Psoas muscle (tissue), 8 donors: ENCODE results near the gene LPP. TPM values are rescaled to one million over a fixed set of nuclear protein-coding genes. Genes with fewer than 3 reads are reported as not detected.

Source experiments
- ATAC-seq, 4 donors: fragments of 200-7000 bp; cut with Tn5 transposase; one replicate each; pipeline ENCODE4 v1.9.1; 2020; ENCODE audit warnings: moderate library complexity in 3 of 4, mild to moderate bottlenecking in 2 of 4
- DNase-seq, 2 donors: peaks; one replicate each; pipeline ENCODE4 v3.0.0-alpha.2; 2020
- H3K27ac ChIP-seq: fragments of 200-600 bp; one replicate; pipeline ENCODE4 v1.8.0; 2022
- H3K27me3 ChIP-seq, 3 donors: fragments of 200-600 bp in 1 of 3; one replicate each; pipeline versions ENCODE4 v1.6.1 to v1.8.0; 2013 to 2022; ENCODE audit warnings: low read length in 2 of 3, mild to moderate bottlenecking in 2 of 3, moderate library complexity in 1 of 3; ENCODE audit not compliant: insufficient read depth in 3 of 3
- H3K36me3 ChIP-seq, 2 donors: fragments of 200-600 bp in 1 of 2; one replicate each; pipeline versions ENCODE4 v1.6.1 to v1.8.0; 2013 to 2022; ENCODE audit warnings: low read depth in 1 of 2, mild to moderate bottlenecking in 1 of 2, moderate library complexity in 1 of 2; ENCODE audit not compliant: insufficient read depth in 1 of 2
- H3K4me1 ChIP-seq: fragments of 200-600 bp; one replicate; pipeline ENCODE4 v1.8.0; 2022
- H3K4me3 ChIP-seq: fragments of 200-600 bp; one replicate; pipeline ENCODE4 v1.8.0; 2022; ENCODE audit warnings: mild to moderate bottlenecking
- H3K9me3 ChIP-seq: fragments of 200-600 bp; one replicate; pipeline ENCODE4 v1.8.0; 2022
- WGBS, 3 donors: extraction: QIAGEN DNeasy Blood & Tissue Kit; methylation state at CpG; one replicate each; pipeline versions ENCODE4 v1.1.6 to v1.1.7; 2013; 5-methylcytosine and 5-hydroxymethylcytosine counted together
- intact Hi-C, 2 donors: fragments of 100-400 bp; cut with DNase I; formaldehyde crosslinking; loops; one replicate each; pipeline versions ENCODE4 v1.11.0 to v1.14.2; 2022
- polyA plus RNA-seq, 3 donors: library from polyadenylated mRNA; stranded (reverse); fragments of 200-250 nt; gene quantifications; one replicate each; pipeline ENCODE4 v1.2.3, GENCODE V29; 2013
- total RNA-seq, 4 donors: library from RNA; stranded (reverse); fragmentation: NEBNext Ultra II Directional in 2 of 4; extraction: Animal tissue kit (Norgen Biotek cat#: 25700) in 2 of 4; gene quantifications; one replicate each; pipeline versions ENCODE4 v1.2.1 to v1.2.4, GENCODE V29; 2021 to 2023
- TF ChIP-seq, protein P1 (sequence below): fragments of 200-600 bp; IDR thresholded peaks from one replicate; pipeline ENCODE4 v1.8.0; 2022; ENCODE audit warnings: antibody characterized with exemption
- donor health status: healthy with polysubstance abuse.
- donor health status: DM: no; HTN: no; CAD: no; lungs with moderate emphysema.
- donor health status: Bipolar disorder and iron deficiency.
- donor health status: healthy.
- donor health status: DM: yes; HTN: yes; CAD: no.
- donor health status: DM: no; HTN: no; CAD: no.
- donor health status: DM: no; HTN: no; CAD: no.
- donor health status: DM: yes; HTN: yes; CAD: no.

LPP gene
- total and polyA plus RNA-seq, 7 donors = 2.6 to 80.3 (median 42.8) TPM

GRCh38 chr3:188761964-188762363 lies 608.0 kb downstream of the LPP start:
- Histone ChIP-seq H3K36me3 (no peaks in the 10 kb centered on the region), H3K4me1 (peaks cover 33% of the 10 kb centered on the region), H3K27me3 (no peaks in the 10 kb centered on the region), H3K27ac (peak overlapping the region; percentile 36), H3K4me3 (no peak overlapping the region), H3K9me3 (no peaks in the 10 kb centered on the region)
- DNase-seq = no peak
- WGBS, 3 donors = 86 to 97% (median 89%) methylated on average over 3 of the region's 3 CpGs
- intact Hi-C loops = no loop called here
- ATAC-seq = peak in 1 of 4 donors; percentile 7
- TF ChIP-seq, protein P1, sequence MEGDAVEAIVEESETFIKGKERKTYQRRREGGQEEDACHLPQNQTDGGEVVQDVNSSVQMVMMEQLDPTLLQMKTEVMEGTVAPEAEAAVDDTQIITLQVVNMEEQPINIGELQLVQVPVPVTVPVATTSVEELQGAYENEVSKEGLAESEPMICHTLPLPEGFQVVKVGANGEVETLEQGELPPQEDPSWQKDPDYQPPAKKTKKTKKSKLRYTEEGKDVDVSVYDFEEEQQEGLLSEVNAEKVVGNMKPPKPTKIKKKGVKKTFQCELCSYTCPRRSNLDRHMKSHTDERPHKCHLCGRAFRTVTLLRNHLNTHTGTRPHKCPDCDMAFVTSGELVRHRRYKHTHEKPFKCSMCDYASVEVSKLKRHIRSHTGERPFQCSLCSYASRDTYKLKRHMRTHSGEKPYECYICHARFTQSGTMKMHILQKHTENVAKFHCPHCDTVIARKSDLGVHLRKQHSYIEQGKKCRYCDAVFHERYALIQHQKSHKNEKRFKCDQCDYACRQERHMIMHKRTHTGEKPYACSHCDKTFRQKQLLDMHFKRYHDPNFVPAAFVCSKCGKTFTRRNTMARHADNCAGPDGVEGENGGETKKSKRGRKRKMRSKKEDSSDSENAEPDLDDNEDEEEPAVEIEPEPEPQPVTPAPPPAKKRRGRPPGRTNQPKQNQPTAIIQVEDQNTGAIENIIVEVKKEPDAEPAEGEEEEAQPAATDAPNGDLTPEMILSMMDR = no peak

- no peak overlapping the region for H3K27ac ChIP-seq
- H3K4me1 ChIP-seq = peaks cover 26% of the 10 kb centered on the region
- H3K9me3 ChIP-seq = no peaks in the 10 kb centered on the region
- H3K27me3 ChIP-seq = no peaks in the 10 kb centered on the region
- intact Hi-C loops = no loop called here
- TF ChIP-seq, protein P1 = no peak
- WGBS, 3 donors = 92 to 100% (median 100%) methylated on average over 1 of the region's 1 CpG
- ATAC-seq = peak in 1 of 4 donors; percentile 18
- no peaks in the 10 kb centered on the region for H3K36me3 ChIP-seq
- DNase-seq = no peak
- no peak overlapping the region for H3K4me3 ChIP-seq
These were observed 610.7 kb downstream of the LPP start for GRCh38 chr3:188764609-188765008.

GRCh38 chr3:188769831-188770230 lies 615.9 kb downstream of the LPP start:
- no peaks in the 10 kb centered on the region for H3K27me3 ChIP-seq
- H3K27ac ChIP-seq = no peak overlapping the region
- intact Hi-C loops = no loop called here
- H3K4me3 ChIP-seq = no peak overlapping the region
- H3K4me1 ChIP-seq = peaks cover 20% of the 10 kb centered on the region
- H3K9me3 ChIP-seq = no peaks in the 10 kb centered on the region
- no peaks in the 10 kb centered on the region for H3K36me3 ChIP-seq
- DNase-seq (no peak), ATAC-seq (no peak)
- 75 to 94% (median 89%) methylated on average over 3 of the region's 3 CpGs for WGBS, 3 donors
- TF ChIP-seq, protein P1 = no peak

DNA sequence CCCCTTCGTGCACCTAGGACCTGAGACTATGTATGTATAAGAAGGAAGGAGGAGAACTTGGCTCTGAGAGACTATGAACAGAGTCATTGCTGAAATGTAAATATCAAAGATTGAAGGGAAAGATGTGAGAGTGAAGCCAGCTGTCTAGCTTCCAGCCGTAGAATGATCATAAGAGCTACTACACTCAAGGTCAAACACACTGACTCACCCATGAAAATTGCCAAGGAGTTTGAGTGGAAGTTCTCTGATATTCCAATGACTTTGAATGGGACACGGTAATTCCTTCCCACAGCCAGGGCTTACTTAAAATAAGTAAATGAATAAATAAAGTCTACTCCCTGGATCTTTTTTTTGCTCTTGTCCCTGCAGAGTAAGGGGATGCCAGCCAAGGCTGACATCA lies 618.9 kb downstream of the LPP start:
- WGBS, 3 donors = 36 to 46% (median 44%) methylated on average over 3 of the region's 3 CpGs
- intact Hi-C loops = no loop called here
- Histone ChIP-seq H3K4me3 (no peak overlapping the region), H3K4me1 (peaks cover 24% of the 10 kb centered on the region), H3K9me3 (no peaks in the 10 kb centered on the region), H3K27ac (no peak overlapping the region), H3K36me3 (no peaks in the 10 kb centered on the region), H3K27me3 (no peaks in the 10 kb centered on the region)
- TF ChIP-seq, protein P1 = no peak
- no peak for DNase-seq
- ATAC-seq = peak in 3 of 4 donors; percentile 59 to 70 (median 60)

DNA sequence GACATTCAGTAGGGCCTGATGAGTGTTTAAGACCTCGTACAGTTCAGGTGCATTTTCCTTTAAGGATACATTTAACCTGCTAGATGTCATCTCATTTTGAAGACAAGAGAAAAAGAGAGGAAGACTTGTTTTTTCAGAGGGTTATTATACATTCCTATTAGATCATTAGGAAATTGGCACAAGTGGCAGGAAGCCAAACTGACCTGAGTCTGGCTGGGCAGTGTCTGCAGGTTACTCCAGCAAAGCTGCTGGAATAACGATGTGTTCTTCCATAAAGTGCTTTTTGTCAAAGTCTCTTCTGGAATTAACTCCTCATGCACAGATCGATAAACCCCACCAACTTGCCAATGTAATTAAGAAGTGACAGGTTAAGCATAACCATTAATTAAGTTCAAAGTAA lies 621.5 kb downstream of the LPP start:
- H3K27me3 ChIP-seq = no peaks in the 10 kb centered on the region
- TF ChIP-seq, protein P1 = no peak
- H3K36me3 ChIP-seq = no peaks in the 10 kb centered on the region
- ATAC-seq (no peak), DNase-seq (no peak)
- no peak overlapping the region for H3K4me3 ChIP-seq
- intact Hi-C loops = no loop called here
- no peaks in the 10 kb centered on the region for H3K9me3 ChIP-seq
- H3K4me1 ChIP-seq = peaks cover 29% of the 10 kb centered on the region
- no peak overlapping the region for H3K27ac ChIP-seq
- 78 to 85% (median 78%) methylated on average over 3 of the region's 3 CpGs for WGBS, 3 donors
